RWPE1 (cell line): Measurements from ENCODE around the gene UNC79.

Experiments used
- CTCF ChIA-PET: fragments of 350-600 bp; sonication (Branson Sonifier 250); formaldehyde crosslinking; extraction: SDS; loops from one replicate; lab custom pipeline; 2021; lab: Yijun Ruan, JAX
- POLR2A ChIA-PET: fragments of 400-600 bp; formaldehyde crosslinking; extraction: SDS; loops from one replicate; lab custom pipeline; 2020; ENCODE audit warnings: antibody characterized with exemption; ENCODE audit not compliant: low non-redundant PET; lab: Yijun Ruan, JAX
- DNase-seq: peaks from one replicate; pipeline ENCODE4 v3.0.0; 2012; ENCODE audit warnings: low spot score
- H3K27ac ChIP-seq: fragments of 450-650 bp; 2 replicates; pipeline ENCODE4 v1.5.1; 2017
- CTCF ChIP-seq: fragments of 450-650 bp; conservative IDR thresholded peaks from 2 replicates; pipeline ENCODE4 v1.5.1; 2017; ENCODE audit warnings: low read depth, mild to moderate bottlenecking

Gene UNC79

DNA sequence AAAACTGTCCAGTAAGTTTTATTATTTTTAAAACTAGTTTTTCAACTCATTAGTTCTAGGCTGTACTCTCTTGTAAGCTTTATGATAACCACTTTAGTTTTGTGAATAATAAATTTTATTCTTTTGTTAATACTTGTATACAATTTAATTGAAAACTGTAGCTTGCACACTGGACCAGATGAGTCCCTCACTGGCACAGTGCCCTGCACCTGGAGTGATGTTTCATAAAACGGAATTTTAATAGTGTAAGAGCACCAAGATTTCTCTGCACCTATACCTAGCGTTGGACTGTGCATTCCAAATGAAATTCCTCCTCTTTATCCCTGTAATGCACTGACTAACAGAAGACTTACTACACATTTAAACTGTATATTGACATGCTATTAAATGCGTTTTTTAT, 276.7 kb downstream of the UNC79 start:
- DNase-seq = no peak
- ChIA-PET CTCF (no interaction called here), POLR2A (no interaction called here)
- H3K27ac ChIP-seq = no peak overlapping the region
- TF ChIP-seq CTCF = no peak

DNA sequence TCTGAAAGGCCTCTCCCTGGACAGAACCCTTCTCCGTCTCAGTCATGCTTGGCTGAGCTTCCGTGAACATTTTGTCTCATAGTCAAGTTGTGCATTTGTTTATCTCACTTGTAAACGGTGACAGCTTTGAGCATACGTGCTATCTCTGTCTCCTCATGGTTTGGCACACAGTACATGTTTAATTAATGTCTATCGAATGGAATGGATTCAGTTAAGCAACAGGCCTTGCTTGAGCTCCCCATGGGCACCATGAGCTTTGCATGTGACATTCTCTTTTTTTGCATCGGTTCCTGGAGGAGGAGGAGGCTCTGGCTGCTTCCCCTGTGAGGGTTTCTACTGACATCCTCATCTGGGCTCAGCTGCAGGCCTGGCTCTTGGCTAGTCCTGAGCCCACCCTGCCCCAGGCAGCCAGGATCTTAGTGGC, 277.6 kb downstream of the UNC79 start:
- no peak for TF ChIP-seq CTCF
- DNase-seq = no peak
- CTCF ChIA-PET = no interaction called here
- no peak overlapping the region for H3K27ac ChIP-seq
- POLR2A ChIA-PET = no interaction called here

- no peak overlapping the region for H3K27ac ChIP-seq
- no peak for DNase-seq
- no peak for TF ChIP-seq CTCF
- POLR2A ChIA-PET = no interaction called here
- CTCF ChIA-PET = no interaction called here
Observed at GRCh38 chr14:93708800-93709199, 278.1 kb downstream of the UNC79 start.

DNA sequence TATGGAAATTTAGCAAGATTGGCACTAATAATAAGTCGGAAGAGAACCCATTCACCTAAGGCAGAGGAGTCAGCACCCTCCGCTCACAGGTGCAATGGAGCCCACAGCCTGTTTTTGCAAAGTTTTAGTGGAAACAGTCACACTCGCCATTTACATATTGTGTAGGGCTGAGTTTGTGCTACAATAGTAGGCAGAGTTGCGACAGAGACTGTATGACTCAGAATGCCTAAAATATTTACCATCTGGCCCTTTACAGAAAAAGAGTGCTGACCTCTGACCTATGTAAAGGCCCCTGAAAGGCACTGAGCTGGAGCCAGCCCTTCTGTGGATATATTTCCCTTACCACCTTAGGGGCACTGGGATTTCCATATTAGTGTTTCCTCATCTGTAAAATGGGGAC, 278.5 kb downstream of the UNC79 start:
- ChIA-PET POLR2A (no interaction called here), CTCF (no interaction called here)
- H3K27ac ChIP-seq = no peak overlapping the region
- DNase-seq = no peak
- TF ChIP-seq CTCF = no peak

- ChIA-PET CTCF (no interaction called here), POLR2A (no interaction called here)
- no peak for TF ChIP-seq CTCF
- no peak overlapping the region for H3K27ac ChIP-seq
- DNase-seq = no peak
Observed at GRCh38 chr14:93712079-93712837, 281.5 kb downstream of the UNC79 start.

DNA sequence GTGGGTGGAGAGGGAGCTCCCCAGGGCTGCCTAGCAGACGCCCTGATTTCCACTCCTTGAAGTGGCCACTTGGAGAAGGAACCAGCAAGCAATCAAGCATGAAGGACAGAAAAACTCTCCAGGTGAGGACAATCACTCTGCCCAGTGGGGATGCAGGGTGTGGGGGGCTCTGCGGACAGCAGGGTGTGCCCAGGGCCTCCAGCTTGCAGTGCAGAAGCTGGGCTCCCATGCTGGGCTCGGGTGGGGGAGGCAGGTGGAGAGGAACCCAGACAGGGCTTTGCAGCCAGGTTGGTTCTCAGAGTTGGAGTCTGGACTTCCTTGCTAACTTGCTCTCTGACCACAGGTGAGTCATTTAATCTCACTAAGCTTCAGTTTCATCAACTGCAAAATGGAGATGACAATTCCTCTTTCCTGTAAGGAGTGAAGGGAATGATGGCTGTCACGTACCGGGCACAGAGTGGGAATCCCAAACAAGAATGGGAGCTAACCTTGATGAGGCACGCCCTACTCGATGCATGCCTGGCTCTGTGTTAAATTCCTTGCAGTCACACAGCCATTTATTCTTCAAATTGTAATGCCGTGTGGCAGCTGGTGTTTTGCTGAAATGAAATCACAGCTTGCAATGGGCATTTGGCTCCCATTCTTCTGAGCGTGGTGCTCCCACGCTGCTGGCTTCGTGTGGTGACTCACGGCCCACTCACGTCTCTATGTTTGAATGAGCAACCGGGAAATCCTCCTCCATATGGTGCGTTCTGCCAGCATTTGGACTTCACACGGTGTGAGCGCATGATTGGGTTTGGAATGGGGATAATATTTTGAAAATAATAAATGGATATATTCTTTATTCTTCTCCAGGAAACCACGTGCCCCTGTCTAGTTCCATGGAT, 282.3 kb downstream of the UNC79 start:
- no peak for TF ChIP-seq CTCF
- peak; percentile 8 for DNase-seq
- no peak overlapping the region for H3K27ac ChIP-seq
- CTCF ChIA-PET = no interaction called here
- POLR2A ChIA-PET = no interaction called here
